Tibial nerve (tissue), 3 donors: ENCODE results near the gene FOXM1.

Source experiments
- CTCF ChIP-seq, 5 experiments: fragments of 200-600 bp in 3 of 5; fragments of 450-650 bp in 2 of 5; sonication (generic) in 3 of 5; IDR thresholded peaks; one replicate each; pipeline ENCODE4 v1.5.1; 2016 to 2019; ENCODE audit warnings: antibody characterized with exemption in 5 of 5, mild to moderate bottlenecking in 3 of 5, moderate library complexity in 2 of 5
- POLR2A ChIP-seq, 2 donors: fragments of 450-650 bp; IDR thresholded peaks; one replicate each; pipeline ENCODE4 v1.6.1; 2017; ENCODE audit warnings: antibody characterized with exemption in 2 of 2, mild to moderate bottlenecking in 2 of 2, moderate library complexity in 2 of 2

- TF ChIP-seq CTCF (IDR thresholded peaks at IDR 0.05): no peak
- TF ChIP-seq POLR2A (IDR thresholded peaks at IDR 0.05): no peak
Measured at GRCh38 chr12:2884810-2885209, 7.8 kb upstream of the FOXM1 start.
